ENCODE measurements around the gene EPOP. TPM values are rescaled to one million over a fixed set of nuclear protein-coding genes. Genes with fewer than 3 reads are reported as not detected.

Gene EPOP
- total RNA-seq, 1 donor from 2014 or later: 2.8 TPM

DNA sequence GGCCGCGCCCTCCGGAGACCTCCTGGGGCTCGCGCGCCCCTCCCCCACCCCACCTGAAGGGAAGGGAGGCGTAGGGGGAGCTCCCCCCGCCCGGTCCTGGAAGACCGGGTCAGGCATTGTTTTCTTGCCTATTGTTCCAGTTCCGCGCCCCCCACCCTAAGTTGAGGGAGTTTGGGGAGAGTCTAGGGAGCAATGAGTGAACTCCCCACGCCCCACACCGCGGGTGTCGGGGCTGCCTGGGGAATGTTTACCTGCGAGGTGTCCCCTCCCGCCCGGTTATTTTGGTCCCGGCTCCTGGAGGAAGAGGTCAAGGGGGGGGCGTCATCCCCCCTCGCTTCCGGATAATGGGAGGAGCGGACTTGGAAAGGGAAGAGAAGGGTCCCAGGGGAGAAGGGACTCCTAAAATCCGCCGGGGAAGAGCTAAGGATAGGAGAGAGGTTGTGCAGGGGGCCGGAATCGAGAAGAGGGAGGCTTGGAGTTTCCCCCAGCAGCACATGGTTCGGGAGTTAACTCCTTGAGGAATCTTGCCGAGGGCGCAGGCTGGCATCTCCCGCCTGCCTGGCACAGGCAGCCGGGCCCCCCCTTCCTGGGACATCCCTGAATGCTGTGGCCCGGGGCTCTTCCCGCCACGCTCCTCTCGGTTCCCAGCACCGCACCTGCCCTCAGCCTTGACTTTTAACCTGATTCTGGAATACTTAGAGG is 31.2 kb upstream of the EPOP start:
- no peak for DNase-seq (ENCODE audit: low spot score)

DNA sequence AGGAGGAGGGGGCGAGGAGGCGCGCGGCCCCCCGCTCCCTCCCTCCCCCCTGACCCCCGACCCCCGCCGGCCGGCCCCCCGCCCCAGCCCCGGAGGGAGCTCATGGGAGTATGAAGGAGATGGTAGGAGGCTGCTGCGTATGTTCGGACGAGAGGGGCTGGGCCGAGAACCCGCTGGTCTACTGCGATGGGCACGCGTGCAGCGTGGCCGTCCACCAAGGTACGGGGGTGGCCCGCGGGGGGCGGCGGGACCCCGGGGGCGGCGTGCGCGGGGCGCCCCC is 30.7 kb upstream of the EPOP start:
- DNase-seq (ENCODE audit: low spot score): no peak

DNA sequence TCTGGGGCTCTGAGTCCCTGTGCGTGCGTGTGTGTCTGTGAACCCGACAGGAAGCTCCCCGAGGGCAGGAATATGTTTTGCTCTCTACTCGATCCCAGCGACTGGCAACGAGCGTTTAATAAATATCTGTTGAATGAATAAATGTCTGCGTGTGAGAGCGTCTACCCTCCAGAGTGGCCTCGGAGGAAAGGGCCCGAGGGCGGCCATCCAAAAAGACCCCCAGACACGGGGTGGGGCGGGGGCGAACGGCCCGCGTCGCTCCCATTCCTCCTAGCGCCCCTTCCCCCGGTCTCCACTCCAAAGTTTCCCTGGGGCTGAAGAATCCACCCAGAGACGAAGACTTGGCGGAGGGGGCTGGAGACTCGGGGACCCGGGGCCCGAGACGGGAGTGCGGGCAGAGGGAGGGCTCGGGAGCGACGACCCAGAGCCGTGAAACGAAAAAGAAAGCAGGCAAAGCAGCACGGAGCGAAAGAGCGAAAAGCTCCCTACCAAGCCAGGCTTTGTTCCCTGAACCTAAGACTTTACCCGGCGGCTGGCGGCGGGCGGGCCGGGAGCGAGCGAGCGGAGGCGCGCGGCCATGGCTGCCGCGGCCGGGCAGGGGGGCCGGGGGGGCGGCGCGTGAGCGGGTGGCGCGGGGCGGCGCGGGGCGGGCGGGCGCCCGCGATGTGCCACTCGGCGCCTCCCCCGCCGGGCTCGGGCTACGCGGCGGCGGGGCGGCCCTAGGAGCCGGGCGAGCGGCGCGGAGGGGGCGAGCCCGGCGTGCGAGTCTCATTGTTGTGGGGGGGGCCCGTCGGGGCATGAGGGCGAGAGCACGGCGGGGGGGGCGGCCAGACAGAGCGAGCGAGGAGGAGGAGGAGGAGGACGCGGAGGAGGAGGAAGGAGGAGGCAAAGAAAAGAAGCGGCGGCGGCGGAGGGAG is 30.1 kb upstream of the EPOP start, which contains the start of gene MLLT6:
MLLT6 (plus strand) TSS at position 668 of the 917 bp plus-strand sequence. CDS start 360 bp downstream, outside the sequence.
- DNase-seq (ENCODE audit: low spot score): peak; percentile 83

DNA sequence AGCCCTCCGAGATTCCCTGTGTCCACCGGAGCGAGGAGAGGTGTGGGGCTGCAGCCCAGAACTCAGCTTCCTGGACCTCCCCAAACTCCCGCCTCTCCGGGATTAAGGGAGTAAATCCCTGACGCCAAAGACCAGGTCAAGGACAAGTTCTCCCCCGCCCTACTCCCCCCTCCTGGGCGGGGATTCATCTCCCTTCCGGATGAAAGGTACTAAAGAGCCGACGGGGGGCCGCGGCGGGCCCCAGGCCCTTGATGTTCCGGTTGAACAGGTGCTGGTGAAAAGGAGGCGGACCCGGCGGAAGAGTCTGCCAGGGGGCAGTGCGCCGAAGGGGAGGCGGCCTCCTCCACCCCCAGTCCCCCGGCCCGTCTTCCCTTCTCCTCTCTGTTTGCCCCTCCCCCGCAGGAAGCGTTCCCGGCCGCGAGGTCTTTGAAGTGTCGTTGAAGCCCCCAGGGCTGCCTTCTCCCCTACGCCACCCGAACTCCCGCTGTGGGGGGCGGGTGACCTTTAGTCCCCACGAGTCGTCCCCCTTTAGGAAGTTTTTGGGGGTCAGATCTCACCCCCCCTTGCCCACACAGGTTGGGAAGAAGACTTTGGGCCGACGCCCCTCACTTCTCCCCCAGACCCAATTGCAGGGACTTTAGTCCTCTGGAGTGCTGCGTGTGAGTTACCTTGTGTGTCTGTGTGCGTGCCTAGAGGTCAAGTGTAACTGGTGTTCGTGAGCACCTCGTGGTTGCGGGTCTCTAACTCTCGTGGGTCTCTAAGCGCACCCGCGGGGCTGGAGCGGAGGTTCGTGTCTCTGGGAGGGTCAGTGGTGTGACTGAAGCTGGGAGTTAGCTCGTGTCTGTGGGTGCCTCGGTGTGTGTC is 29.2 kb upstream of the EPOP start:
- DNase-seq (ENCODE audit: low spot score): peak; percentile 73

DNA sequence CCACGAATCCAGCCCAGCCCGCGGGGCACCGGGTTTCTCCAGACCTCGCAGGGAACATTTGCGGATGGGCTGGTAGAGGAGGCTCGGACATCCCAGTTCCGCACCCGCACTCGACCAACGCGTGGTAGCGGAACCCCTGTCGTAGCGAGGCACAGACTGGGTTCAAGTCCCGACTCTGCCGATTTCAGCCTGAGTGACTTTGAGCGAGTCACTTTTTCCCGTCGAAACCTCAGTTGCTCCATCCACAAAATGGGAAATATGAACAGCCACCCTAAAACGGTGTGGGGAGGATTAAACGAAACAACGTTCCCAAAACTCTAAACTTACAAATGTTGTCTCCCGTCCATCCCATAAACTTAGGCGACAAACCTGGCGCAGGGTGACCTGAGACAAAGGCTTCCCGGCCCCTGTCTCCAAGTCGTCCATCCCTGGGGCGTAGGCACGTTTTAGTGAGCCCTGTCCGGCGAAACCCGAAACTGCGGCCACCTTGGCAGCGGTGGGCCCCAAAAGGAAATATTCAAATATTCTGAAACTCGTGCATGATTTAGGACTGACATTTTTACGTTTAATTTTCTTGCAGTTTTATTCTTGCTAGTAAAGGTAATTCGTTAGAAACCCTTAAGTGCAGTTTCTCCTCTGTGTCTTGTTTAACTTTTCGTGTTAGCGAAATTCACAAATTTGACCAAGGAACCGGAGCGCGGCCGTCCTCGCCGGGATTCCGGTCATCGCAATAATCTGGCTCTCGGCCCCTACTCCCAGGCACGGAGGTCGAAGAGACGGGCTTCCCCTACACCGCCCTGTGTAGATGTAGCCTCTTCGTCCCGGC is 28.4 kb upstream of the EPOP start:
- no peak for DNase-seq (ENCODE audit: low spot score)

DNA sequence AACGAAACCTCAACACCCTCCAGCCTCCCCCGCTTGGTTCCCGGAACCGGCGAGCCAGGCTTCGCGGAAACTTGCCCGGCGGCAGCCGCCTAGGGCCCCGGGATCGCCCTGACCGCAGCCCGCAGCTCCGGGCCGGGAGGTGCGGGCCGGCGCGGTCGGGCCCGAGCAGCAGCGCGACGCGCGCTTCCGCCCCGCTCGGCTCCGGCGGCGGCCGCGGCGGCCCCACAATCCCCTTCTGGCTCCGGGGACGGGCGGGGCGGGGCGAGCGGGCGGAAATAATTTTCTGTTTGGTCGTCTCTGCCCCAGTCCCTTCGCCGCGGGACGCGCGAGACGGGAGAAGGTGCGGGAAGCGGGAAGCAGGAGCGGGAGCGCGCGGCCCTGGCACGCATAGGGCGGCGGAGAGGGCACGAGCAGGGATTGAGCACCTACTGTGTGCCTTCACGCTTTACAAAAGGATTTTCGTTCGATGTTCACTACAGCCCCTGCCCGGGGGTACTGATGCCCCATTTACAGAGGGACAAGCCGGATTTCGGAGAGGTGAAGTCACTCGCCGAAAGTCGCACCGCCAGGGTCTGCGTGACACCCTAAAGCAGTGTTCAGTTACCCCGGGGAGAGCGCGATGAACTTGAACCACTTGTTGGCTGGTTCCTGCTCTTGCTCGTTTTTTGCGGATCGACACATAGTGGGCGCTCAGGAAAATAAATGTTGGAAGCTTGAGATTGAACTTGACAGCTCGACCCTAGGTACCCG is 27.6 kb upstream of the EPOP start:
- DNase-seq (ENCODE audit: low spot score): peak; percentile 84

DNA sequence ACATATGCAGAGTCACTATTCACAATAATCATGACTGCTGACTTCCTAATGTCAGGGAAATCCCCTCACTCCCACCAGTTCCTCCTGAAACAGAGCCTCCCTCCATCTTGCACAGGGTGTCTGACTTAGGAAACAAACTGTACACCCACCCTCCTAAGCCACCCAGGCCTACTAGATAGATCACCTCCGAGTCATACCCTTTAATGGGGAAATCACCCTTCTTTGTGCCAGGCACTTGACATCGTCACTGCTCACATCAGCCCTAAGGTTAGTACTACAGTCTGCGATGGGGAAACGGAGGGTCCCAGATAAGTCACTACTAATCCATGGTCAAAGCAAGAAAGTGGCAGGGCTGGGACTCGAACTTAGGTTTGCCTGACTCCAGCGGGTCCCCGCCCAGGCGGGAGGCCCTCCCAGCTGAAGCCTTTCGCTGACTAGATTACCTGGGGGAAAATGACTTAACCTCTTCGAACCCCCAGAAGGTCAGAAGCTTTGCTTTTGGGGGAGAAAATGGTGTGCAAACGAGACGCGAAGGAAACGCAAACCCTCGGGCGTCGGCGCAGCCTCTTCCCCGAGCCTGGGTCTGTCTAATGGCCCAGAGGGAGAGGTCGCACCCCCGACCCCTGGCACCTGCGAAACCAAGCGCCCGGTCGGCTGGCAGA is 26.9 kb upstream of the EPOP start:
- no peak for DNase-seq (ENCODE audit: low spot score)

DNA sequence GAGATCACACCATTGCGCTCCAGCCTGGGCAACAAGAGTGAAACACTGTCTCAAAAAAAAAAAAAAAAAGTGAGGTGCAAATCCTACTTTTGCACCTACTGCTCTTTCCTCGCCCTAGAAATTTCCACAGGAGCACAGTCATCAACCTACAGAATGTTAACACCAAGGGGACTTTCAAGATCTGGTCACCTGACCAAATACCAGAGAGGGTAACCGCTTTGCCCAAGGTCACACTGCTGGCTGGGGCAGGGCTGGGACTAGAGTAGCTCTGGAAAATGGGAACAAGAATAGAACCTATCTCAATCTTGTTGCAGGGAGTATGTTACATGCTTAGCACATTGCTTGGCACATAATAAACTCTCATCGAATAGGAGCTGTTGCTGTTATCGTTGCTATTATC is 24.0 kb upstream of the EPOP start:
- no peak for DNase-seq (ENCODE audit: low spot score)

DNA sequence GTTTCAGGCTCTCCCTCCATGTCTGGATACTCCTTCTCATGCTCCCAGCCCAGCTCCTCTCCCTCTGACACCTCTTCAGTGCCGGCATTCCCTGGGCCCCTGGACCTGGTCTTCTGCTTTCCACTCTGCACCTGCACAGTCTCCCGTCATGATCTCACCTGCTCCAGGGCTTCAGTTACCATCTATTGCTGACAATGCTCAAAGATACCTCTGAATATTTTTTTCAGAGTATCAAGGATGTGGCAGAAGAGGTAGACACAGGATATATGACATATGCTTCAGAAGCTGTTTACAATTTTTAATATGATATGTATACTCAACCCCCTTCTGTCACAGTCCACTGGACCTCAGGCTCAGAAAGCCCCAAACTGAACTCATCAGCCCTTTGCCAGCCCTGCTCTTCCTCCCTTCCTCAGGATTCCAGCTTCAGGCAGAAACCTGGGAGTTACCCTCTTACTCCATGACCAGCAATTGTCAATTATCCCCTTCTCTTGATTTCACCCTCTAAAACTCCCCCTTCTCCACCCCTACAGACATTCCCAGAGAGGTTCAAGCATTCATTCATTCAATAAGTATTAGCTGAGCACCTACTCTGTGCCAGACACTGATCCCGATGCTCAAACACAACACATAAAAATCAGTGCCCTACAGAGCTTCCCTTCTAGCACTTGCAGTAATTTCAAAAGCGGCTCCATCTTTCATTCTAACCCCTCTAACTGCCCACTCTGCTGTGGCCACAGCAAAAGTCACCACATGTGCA is 22.5 kb upstream of the EPOP start:
- DNase-seq (ENCODE audit: low spot score): no peak

DNA sequence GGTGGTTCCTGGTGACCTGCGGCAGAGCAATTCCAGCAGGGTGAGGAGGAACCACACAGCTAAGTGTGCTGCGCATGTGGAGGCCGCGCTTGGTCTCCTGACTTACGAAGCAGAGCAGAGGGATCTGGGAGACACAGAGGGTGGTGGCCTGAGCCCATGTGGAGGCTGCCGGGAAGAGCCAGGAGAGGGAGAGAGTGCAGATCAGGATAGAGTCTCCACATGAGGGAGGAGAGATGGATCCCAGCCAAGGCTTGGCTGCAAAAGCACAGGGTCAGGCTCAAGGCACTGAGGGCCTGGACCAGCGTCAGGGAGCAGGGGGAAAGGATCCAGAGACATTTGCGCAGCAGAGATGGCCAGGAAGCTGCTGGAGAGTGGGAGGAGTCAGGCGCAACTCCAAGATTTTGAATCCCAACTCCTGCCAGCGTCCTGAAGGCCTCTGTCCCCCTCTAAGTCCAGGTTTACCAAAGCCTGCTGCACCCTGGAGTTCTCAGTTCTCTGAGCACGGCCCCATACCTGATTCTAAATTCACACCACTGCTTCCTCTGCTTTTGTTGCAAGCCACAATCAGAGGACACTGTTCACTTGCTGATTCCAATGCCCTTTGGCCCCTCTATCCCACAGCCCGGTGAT is 19.1 kb upstream of the EPOP start:
- DNase-seq (ENCODE audit: low spot score): peak; percentile 89

DNA sequence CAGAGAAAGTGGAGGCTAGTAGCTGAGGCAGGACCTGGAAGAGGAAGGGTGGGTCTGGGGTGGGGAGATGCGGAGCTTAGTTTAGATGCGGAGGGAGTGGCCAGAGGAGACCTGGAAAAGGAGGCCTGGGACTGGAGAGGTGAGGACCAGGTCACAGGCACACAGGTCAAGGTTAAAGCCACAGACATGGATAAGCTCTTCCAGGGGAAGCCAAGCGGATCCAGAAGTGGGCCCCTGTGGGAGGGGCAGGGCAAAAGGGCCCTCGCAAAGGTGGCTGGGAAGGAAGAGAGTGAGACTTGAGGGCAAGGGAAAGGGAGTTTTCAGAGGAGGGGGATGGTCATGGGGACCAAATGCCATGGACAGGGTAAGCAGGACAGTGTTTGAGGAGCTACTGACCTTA is 16.4 kb upstream of the EPOP start:
- DNase-seq (ENCODE audit: low spot score): no peak

DNA sequence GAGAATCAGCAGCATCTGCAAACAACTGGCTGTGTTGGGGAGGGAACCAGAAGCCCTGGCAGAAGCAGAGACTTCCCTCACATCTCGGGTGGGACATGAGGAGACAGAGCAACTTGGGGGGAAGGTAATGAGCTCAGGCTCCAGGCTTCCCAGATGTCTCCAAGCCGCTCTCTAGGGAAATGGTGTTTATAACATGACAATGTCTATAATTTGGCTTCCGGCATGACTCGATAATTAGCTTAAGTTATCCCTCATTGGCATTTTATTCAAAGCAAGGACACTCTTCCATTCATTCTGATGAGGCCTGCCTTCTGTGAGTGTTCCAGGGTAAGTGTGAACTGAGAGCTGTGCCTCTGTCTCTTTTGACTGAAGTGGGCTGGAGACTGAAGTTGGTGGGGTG is 15.6 kb upstream of the EPOP start:
- DNase-seq (ENCODE audit: low spot score): no peak

DNA sequence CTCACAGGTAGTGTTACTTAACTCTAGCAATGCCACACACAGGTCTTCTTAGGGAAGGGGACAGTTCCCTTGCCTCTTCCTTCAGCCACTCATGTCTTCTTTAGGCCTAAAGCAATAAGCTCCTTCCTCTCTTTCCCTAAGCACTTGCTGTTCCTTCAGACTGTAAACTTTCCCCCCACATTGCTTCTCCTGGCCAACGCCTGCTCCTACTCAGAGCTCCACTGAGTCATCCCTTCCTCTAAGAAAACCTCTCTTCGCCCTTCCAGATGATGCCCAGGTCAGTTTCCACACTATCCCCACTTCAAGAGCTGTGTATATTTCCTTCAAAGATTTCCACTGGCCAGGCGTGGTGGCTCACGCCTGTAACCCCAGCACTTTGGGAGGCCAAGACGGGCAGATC is 12.5 kb upstream of the EPOP start:
- DNase-seq (ENCODE audit: low spot score): no peak

DNA sequence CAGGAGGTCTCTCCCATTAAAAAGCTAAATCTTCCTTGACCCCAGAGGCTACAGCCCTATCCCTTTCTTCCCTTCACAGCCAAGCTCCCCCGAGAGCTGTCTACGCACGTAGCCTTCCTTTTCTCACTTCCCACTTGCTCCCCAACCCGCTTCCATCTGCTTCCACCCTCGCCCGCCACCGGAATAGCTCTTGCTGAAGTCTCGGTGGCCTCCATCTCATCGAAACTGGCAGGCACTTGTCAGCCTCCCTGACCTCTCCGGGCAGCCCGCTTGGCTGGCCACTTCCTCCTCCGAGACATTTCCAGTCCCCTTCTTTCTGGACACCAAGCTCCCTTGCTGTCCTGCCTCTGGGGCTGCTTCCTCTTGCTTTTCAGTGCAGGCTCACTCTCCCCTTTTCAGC is 10.7 kb upstream of the EPOP start:
- DNase-seq (ENCODE audit: low spot score): no peak

DNA sequence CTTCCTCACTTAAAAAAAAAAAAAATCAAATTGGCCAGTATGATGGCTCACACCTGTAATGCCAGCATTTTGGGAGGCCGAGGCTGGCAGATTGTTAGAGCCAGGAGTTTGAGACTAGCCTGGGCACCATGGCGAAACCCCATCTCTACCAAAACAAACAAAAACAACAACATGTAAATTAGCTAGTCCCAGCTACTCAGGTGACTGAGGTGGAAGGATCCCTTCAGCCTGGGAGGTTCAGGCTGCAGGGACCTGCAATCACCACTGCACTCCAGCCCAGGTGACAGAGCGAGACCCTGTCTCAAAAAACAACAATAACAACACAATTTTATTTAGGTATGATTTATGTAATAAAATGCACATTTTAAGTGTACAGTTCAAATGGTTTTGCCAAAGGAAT is 6.3 kb upstream of the EPOP start:
- no peak for DNase-seq (ENCODE audit: low spot score)

DNA sequence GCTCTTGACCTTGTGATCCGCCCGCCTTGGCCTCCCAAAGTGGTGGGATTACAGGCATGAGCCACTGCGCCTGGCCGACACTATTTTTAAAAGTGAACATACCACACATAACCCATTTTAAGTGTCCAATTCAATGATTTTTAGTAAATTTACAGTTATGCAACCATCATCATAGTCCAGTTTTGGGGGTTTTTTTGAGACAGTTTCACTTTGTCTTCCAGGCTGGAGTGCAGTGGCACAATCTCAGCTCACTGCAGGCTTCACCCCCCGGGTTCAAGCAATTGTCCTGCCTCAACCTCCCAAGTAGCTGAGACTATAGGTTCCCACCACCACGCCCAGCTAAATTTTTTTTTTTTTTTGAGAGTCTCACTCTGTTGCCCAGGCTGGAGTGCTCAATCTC is 3.1 kb upstream of the EPOP start:
- no peak for DNase-seq (ENCODE audit: low spot score)

DNA sequence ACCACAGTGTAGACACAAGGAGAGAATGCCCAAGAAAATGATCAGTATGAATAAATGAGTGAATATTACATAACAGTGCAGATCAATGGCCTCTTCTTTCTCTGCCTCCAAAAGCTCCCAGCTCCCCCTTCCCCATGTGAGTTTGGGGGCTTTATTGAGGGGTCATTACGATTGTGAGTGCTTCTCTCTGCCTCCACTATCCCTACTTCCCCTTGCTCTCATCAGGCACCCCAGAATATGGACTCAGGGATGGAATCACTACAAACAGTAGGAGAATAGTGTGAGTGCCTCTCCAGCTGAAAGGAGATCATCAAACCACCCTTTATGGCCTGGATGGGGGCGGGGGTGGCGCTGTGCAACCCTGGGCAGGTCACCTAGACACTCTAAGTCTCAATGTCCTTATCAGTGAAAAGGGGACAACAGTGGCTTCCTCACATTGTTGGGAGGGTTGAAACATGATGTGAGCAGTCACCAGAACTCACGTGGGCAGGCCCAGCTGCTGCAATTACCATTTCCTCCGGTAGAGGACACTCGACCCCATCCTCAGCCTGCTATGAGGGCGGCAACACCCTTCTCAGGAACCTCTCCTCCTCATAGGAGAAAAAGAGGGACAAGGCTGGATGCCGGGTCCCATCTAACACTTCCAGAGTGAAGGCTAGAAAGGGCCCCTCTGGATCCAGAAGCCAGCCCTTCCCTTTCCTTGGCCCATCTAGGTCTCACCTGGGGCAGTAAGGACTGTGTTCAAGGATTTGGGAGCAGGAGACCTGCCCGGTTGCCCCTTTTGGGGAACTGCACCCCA is 2.1 kb upstream of the EPOP start:
- DNase-seq (ENCODE audit: low spot score): peak; percentile 88
